Measurements from ENCODE around the gene RAPH1.

DNA sequence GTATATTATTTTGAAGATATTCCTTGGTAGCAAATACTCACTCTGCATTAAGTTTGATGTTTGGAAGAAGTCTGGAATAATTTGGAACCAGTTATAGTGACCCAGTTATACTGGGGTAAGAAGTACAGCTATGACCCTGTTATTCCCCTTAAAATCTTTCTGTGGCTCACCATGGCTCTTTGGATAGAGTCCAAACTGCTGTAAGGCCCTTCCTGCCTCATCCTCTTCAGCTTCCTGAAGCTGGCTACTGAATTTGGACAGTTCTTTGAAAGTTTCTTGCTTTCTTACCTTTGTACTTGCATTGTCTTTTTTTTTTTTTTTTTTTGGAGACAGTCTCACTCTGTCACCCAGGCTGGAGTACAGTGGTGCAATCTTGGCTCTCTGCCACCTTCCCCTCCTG lies 121.3 kb downstream of the RAPH1 start:
- TF ChIP-seq EZH2 (IDR thresholded peaks at IDR 0.05) = no peak
- TF ChIP-seq POLR2AphosphoS5 (IDR thresholded peaks at IDR 0.05; ENCODE audit: borderline replicate concordance, low read depth, low read length) = no peak
